ENCODE data around the gene KRTAP12-3.

DNA sequence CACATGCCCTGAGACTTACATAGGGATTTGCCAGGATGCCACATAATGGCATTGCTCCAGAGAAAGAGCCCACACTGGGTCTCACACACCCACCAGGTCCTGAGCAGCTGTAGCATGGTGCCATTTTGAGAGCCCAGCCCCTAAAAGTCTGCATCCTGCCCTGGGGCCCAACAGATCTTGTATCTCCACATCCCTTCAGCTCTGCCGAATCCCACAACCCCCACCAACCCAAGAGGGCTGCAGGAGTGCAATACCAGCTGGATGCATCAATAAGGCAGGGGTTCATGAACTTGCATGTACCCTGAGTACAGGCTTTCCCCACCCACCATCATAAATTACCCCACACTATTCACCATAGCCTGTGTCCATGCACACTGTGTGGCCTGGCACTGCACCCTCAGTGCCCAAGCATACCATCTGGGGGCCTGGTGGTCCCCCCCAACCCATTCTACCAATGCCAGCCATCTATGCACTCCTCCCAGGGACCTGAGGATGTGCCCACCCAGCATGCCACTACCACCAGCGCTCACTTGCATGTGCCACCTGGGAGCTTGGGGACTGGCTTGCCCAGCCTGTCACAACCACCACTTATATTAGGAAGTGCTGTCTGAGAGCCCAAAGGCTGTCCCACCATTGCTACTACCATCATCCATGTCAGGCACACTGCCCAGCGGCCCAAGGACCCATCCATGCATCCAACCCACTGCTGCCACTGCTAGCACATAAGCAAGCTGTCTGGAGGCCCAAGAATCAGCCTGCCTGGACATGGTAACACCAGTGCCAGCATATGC is 13.1 kb downstream of the KRTAP12-3 start:
- TF ChIP-seq TAF1 (IDR thresholded peaks at IDR 0.05; ENCODE audit: low read depth) (no peak), YY1 (IDR thresholded peaks at IDR 0.05; ENCODE audit: low read depth) (no peak)
- TF ChIP-seq, protein P1, sequence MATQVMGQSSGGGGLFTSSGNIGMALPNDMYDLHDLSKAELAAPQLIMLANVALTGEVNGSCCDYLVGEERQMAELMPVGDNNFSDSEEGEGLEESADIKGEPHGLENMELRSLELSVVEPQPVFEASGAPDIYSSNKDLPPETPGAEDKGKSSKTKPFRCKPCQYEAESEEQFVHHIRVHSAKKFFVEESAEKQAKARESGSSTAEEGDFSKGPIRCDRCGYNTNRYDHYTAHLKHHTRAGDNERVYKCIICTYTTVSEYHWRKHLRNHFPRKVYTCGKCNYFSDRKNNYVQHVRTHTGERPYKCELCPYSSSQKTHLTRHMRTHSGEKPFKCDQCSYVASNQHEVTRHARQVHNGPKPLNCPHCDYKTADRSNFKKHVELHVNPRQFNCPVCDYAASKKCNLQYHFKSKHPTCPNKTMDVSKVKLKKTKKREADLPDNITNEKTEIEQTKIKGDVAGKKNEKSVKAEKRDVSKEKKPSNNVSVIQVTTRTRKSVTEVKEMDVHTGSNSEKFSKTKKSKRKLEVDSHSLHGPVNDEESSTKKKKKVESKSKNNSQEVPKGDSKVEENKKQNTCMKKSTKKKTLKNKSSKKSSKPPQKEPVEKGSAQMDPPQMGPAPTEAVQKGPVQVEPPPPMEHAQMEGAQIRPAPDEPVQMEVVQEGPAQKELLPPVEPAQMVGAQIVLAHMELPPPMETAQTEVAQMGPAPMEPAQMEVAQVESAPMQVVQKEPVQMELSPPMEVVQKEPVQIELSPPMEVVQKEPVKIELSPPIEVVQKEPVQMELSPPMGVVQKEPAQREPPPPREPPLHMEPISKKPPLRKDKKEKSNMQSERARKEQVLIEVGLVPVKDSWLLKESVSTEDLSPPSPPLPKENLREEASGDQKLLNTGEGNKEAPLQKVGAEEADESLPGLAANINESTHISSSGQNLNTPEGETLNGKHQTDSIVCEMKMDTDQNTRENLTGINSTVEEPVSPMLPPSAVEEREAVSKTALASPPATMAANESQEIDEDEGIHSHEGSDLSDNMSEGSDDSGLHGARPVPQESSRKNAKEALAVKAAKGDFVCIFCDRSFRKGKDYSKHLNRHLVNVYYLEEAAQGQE (IDR thresholded peaks at IDR 0.05; ENCODE audit: low read depth): no peak
- TF ChIP-seq, protein P2, sequence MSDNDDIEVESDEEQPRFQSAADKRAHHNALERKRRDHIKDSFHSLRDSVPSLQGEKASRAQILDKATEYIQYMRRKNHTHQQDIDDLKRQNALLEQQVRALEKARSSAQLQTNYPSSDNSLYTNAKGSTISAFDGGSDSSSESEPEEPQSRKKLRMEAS (IDR thresholded peaks at IDR 0.05): no peak

All from Ishikawa (cell line).